ENCODE results near the gene RBMS3. TPM values are rescaled to one million over a fixed set of nuclear protein-coding genes. Genes with fewer than 3 reads are reported as not detected.

Gene RBMS3
- total and polyA plus RNA-seq, 2 of the 13 experiments (the other 11 are each of a cell fraction or from before 2014, with no cell fraction given) = not detected

GRCh38 chr3:29465836-29466235 is 185.0 kb downstream of the RBMS3 start (continued):
- TF ChIP-seq ZHX2 (IDR thresholded peaks at IDR 0.05; ENCODE audit: low read depth) (no peak), ZHX2 (CRISPR knock-in tag; IDR thresholded peaks at IDR 0.05; ENCODE audit: borderline replicate concordance) (no peak), TAF15 (IDR thresholded peaks at IDR 0.05; ENCODE audit: low read depth, low read length, poor library complexity, severe bottlenecking) (no peak), DPF2 (CRISPR knock-in tag; IDR thresholded peaks at IDR 0.05; ENCODE audit: borderline replicate concordance, low read depth) (no peak), ZSCAN5A (CRISPR knock-in tag; IDR thresholded peaks at IDR 0.05; ENCODE audit: borderline replicate concordance) (no peak), ZNF343 (CRISPR knock-in tag; IDR thresholded peaks at IDR 0.05) (no peak), ZNF34 (CRISPR knock-in tag; IDR thresholded peaks at IDR 0.05; ENCODE audit: borderline replicate concordance) (no peak), RFXANK (CRISPR knock-in tag; IDR thresholded peaks at IDR 0.05) (no peak), ZBTB49 (CRISPR knock-in tag; IDR thresholded peaks at IDR 0.05; ENCODE audit: borderline replicate concordance) (no peak), ZNF768 (CRISPR knock-in tag; IDR thresholded peaks at IDR 0.05) (no peak), KLF9 (CRISPR knock-in tag; IDR thresholded peaks at IDR 0.05; ENCODE audit: low read depth) (no peak), ZNF703 (CRISPR knock-in tag; IDR thresholded peaks at IDR 0.05; ENCODE audit: borderline replicate concordance) (no peak), THRA (CRISPR knock-in tag; IDR thresholded peaks at IDR 0.05; ENCODE audit: borderline replicate concordance) (no peak), SATB2 (CRISPR knock-in tag; IDR thresholded peaks at IDR 0.05) (no peak), STAT6 (CRISPR knock-in tag; IDR thresholded peaks at IDR 0.05; ENCODE audit: borderline replicate concordance) (no peak)
